GM23248 (cell line): ENCODE results near the gene ZBTB32. TPM values are rescaled to one million over a fixed set of nuclear protein-coding genes. Genes with fewer than 3 reads are reported as not detected.

Source experiments
- DNase-seq: peaks from one replicate; pipeline ENCODE4 v3.0.0-alpha.2; 2015
- H2AFZ ChIP-seq: fragments of 200-600 bp; sonication (generic); 2 replicates; pipeline ENCODE4 v1.6.1; 2016; ENCODE audit warnings: antibody characterized with exemption
- H3F3A ChIP-seq: fragments of 200-600 bp; sonication (generic); 2 replicates; pipeline ENCODE4 v1.6.1; 2016; ENCODE audit warnings: mild to moderate bottlenecking, antibody characterized with exemption, mixed run types; ENCODE audit not compliant: insufficient read depth
- H3K27ac ChIP-seq: fragments of 200-600 bp; sonication (generic); 2 replicates; pipeline ENCODE4 v1.5.1; 2016; ENCODE audit warnings: mild to moderate bottlenecking
- H3K27me3 ChIP-seq: fragments of 200-600 bp; sonication (generic); replicated peaks from 2 replicates; pipeline ENCODE4 v1.6.1; 2016; ENCODE audit warnings: mild to moderate bottlenecking; ENCODE audit not compliant: insufficient read depth
- H3K36me3 ChIP-seq: fragments of 200-600 bp; sonication (generic); 2 replicates; pipeline ENCODE4 v1.6.1; 2016; ENCODE audit warnings: low read depth, mild to moderate bottlenecking
- H3K4me1 ChIP-seq: fragments of 200-600 bp; sonication (generic); 2 replicates; pipeline ENCODE4 v1.6.1; 2016; ENCODE audit warnings: mild to moderate bottlenecking; ENCODE audit not compliant: insufficient read depth
- H3K4me2 ChIP-seq: fragments of 200-600 bp; sonication (generic); one replicate; pipeline ENCODE4 v1.6.1; 2016; ENCODE audit warnings: mild to moderate bottlenecking; ENCODE audit not compliant: unreplicated experiment
- H3K4me3 ChIP-seq: fragments of 200-600 bp; sonication (generic); 2 replicates; pipeline ENCODE4 v1.5.1; 2016; ENCODE audit warnings: mild to moderate bottlenecking
- H3K79me2 ChIP-seq: fragments of 200-600 bp; sonication (generic); 2 replicates; pipeline ENCODE4 v1.6.1; 2016; ENCODE audit warnings: mild to moderate bottlenecking; ENCODE audit not compliant: insufficient read depth
- H3K9ac ChIP-seq: fragments of 200-600 bp; sonication (generic); 2 replicates; pipeline ENCODE4 v1.6.1; 2016; ENCODE audit warnings: mild to moderate bottlenecking
- H3K9me2 ChIP-seq: fragments of 200-600 bp; sonication (generic); 2 replicates; pipeline ENCODE4 v1.6.1; 2016; ENCODE audit warnings: mixed run types, mild to moderate bottlenecking, moderate library complexity; ENCODE audit not compliant: insufficient read depth
- H3K9me3 ChIP-seq: fragments of 200-600 bp; sonication (generic); one replicate; pipeline ENCODE4 v1.6.1; 2017; ENCODE audit warnings: low read depth
- H4K20me1 ChIP-seq: fragments of 200-600 bp; sonication (generic); 2 replicates; pipeline ENCODE4 v1.6.0; 2016; ENCODE audit not compliant: insufficient read depth
- EZH2 ChIP-seq: fragments of 200-600 bp; sonication (generic); IDR thresholded peaks from 2 replicates; pipeline ENCODE4 v1.6.1; 2018; ENCODE audit warnings: antibody characterized with exemption, mild to moderate bottlenecking; ENCODE audit not compliant: insufficient read depth, poor library complexity, severe bottlenecking
- EZH2phosphoT487 ChIP-seq: fragments of 200-600 bp; sonication (generic); IDR thresholded peaks from 2 replicates; pipeline ENCODE4 v1.6.1; 2018; ENCODE audit warnings: antibody characterized with exemption, moderate library complexity, mild to moderate bottlenecking, low read depth; ENCODE audit not compliant: insufficient read depth
- WGBS, 2 experiments: methylation state at CpG; one replicate each; pipeline ENCODE4 v1.1.6; 2015 to 2017; ENCODE audit warnings: low lambda C conversion rate in 2 of 2, low coverage in 1 of 2; ENCODE audit errors: missing lambda C conversion rate in 2 of 2; 5-methylcytosine and 5-hydroxymethylcytosine counted together
- in situ Hi-C: fragments of 300-500 bp; cut with MboI; formaldehyde crosslinking; loops from 2 replicates; pipeline ENCODE4 v1.15.0; 2020
- polyA plus RNA-seq: library from polyadenylated mRNA; unstranded; fragments of >200 nt; fragmentation: Nextera tagmentation; extraction: Ambion mirVana; gene quantifications from 2 replicates; pipeline ENCODE4 v1.2.1, GENCODE V29; 2016
- total RNA-seq: library from RNA; depleted of rRNA; stranded (reverse); fragments of >200 nt; shearing (Covaris generic); gene quantifications from 2 replicates; pipeline ENCODE4 v1.2.3, GENCODE V29; 2014

The ZBTB32 gene
- total and polyA plus RNA-seq, 2 experiments from 2014 or later, result not detected

DNA sequence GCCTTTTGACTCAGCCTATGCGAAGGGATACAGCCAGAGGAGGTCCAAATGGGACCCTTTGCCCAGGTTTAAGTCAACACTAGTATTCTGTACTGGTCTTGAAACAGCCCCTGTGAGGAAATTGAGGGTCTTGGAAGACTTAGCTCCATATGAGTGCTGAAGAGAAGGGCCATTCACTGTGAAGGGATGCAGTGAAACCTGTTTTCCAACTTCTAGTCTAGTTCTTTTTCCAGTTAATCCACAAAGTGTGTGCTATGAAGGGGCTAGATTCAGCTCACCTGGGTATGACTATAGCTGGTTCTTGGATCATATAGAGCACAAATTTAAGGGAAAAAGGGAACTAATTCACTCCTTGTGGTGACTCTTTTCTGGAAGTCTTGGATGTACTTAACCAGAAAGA lies 4.0 kb downstream of the ZBTB32 start:
- Histone ChIP-seq H3K4me1 (no peaks in the 10 kb centered on the region), H3K9me2 (no peaks in the 10 kb centered on the region), H3K36me3 (no peaks in the 10 kb centered on the region), H2AFZ (no peak overlapping the region), H3K27me3 (no peaks in the 10 kb centered on the region; the same call in 1 of the 2 replicates), H3K9ac (no peak overlapping the region), H3K27ac (no peak overlapping the region), H4K20me1 (no peaks in the 10 kb centered on the region), H3K79me2 (no peaks in the 10 kb centered on the region), H3K9me3 (no peaks in the 10 kb centered on the region), H3F3A (no peaks in the 10 kb centered on the region), H3K4me2 (no peak overlapping the region), H3K4me3 (no peak overlapping the region)
- no peak for DNase-seq
- TF ChIP-seq EZH2phosphoT487, result no peak
- no peak for TF ChIP-seq EZH2
- in situ Hi-C loops, result no loop called here
- 50 to 64% methylated on average over 1 of the region's 1 CpG for whole genome bisulfite sequencing, 2 experiments

DNA sequence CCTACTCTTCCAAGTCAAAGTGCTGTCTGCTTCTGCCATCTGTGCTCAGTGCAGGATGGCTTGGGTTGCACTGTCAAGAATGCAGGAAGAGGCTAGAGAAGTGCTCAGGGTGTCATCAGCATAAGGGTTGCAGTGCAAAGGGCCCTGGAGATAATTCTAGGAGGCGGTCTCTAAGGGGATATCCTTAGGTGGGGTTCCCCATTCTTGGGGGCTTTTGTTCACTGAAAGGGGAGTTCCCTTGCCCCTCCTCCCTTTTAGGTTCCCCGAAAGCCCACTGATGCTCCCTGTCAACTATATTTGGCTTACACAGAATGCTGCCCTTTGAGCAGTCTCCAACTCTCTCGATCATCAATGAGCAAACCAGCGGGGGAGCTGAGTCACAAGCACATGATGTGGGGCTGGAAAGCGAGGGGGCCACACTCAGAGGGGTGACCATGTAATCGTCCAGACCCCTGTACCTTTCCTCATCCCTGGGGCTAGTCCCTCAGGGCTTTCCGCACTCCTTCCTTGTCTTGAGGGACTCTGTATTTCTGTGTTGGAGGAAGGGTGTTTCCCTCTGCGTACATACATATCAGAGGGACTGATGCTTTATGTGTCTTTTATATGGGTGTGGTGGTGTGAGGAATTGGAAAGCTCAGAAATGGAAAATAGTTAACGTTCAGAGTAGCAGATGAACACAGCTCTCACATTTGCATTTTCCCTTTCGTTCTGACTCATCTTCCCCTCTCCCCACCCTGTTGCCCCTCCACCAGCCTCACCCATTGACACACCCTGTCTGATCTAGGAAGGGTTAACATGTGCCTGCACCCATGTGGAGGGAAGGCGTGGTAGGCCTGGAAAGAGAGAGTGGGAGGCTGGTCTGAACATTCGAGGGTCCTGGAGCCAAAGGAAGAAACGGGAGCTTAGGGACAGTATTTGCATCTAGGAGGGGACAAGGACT lies 6.7 kb downstream of the ZBTB32 start:
- H3K9me3 ChIP-seq, result no peaks in the 10 kb centered on the region
- no peaks in the 10 kb centered on the region for H3K4me1 ChIP-seq
- H3K4me2 ChIP-seq, result no peak overlapping the region
- DNase-seq, result peak; percentile 16
- H3K9ac ChIP-seq, result no peak overlapping the region
- no peaks in the 10 kb centered on the region for H3K36me3 ChIP-seq
- H3F3A ChIP-seq, result no peaks in the 10 kb centered on the region
- H3K4me3 ChIP-seq, result no peak overlapping the region
- in situ Hi-C loops, result no loop called here
- TF ChIP-seq EZH2 (no peak), EZH2phosphoT487 (no peak)
- no peak overlapping the region for H3K27ac ChIP-seq
- 42% methylated on average over 13 of the region's 13 CpGs for WGBS, 2 experiments
- no peaks in the 10 kb centered on the region; the same call in 1 of the 2 replicates for H3K27me3 ChIP-seq
- H2AFZ ChIP-seq, result no peak overlapping the region
- H4K20me1 ChIP-seq, result no peaks in the 10 kb centered on the region
- no peaks in the 10 kb centered on the region for H3K9me2 ChIP-seq
- H3K79me2 ChIP-seq, result 0 out of 2 replicates have a peak, but pooled peaks cover 9% of the 10 kb centered on the region

DNA sequence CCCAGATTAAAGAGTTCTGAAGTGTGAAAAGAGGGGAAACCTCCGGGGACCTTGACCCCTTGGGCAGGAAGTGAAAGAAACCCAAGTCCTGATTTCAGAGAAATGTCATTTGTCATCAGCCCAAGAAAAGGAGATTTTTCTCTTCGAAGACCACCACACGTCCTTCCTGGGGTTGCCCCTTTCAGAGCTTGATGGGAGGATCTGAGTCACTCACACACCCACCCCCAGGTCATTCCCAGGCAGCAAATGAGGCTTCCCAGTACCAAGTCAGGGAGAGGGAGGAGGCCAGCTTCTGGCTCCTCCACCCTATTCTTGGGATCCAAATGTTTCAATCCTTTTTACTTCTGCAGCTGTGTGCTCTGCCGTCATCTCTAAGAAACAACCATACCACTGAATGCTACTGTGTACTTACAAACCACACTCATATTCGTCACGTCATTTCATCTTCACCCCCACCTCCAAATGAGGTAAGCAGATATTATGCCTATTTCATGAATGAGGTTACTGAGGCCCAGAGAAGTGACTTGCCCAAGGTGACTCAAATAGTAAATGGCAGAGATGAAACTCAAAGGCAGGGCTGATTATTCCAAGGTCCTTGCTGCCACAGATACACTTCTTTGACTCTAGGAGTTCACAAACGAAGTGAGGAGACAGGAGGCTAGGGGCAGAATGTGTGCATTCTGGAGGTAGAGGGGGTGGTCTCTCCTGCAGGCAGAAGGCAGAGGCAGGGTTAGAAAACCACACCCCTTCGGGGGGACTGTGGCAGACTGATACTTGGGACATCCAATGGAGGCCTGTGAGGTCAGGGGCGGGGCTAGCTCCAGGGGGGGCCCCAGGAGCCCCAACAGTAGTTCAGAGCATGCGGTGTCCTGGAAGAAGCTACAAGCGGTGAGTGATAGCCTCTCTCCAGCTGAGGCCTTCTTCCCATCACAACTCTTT lies 8.5 kb downstream of the ZBTB32 start:
- no peak overlapping the region for H3K9ac ChIP-seq
- no peaks in the 10 kb centered on the region for H3K36me3 ChIP-seq
- in situ Hi-C loops, result no loop called here
- no peak for DNase-seq
- H3K27ac ChIP-seq, result no peak overlapping the region
- H3K79me2 ChIP-seq, result 0 out of 2 replicates have a peak, but pooled peaks cover 9% of the 10 kb centered on the region
- no peaks in the 10 kb centered on the region; the same call in 1 of the 2 replicates for H3F3A ChIP-seq
- no peaks in the 10 kb centered on the region for H4K20me1 ChIP-seq
- H3K4me2 ChIP-seq, result no peak overlapping the region
- TF ChIP-seq EZH2phosphoT487, result no peak
- no peak for TF ChIP-seq EZH2
- WGBS, 2 experiments, result 66 to 69% methylated on average over 11 of the region's 11 CpGs
- H3K4me3 ChIP-seq, result no peak overlapping the region
- H3K27me3 ChIP-seq, result no peaks in the 10 kb centered on the region; the same call in 1 of the 2 replicates
- H3K9me2 ChIP-seq, result no peaks in the 10 kb centered on the region
- H2AFZ ChIP-seq, result no peak overlapping the region
- H3K9me3 ChIP-seq, result no peaks in the 10 kb centered on the region
- no peaks in the 10 kb centered on the region for H3K4me1 ChIP-seq

DNA sequence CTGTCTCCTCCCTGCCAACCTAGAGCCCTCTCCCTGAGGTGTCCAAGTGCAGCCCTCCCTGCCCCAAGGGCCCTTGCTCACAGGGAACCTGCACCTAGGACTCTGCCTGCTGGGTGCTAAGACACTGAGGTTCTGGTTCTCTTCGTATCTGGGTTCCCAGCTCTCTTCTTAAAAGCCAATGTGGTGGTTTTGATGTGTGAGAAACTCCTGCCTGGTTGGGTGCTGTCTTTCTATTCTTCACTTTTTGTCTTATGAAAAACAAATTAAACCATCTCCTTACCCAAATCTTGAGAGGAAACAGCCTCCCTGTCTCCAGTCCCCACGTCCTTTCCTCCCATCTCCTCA lies 9.1 kb downstream of the ZBTB32 start:
- Histone ChIP-seq H4K20me1 (no peaks in the 10 kb centered on the region), H3K27ac (no peak overlapping the region), H3K9me2 (no peaks in the 10 kb centered on the region), H3K4me2 (no peak overlapping the region), H3K4me3 (no peak overlapping the region), H3K79me2 (peaks cover 12% of the 10 kb centered on the region), H3K9ac (no peak overlapping the region), H3K27me3 (no peaks in the 10 kb centered on the region; the same call in 1 of the 2 replicates), H2AFZ (no peak overlapping the region), H3F3A (no peaks in the 10 kb centered on the region; the same call in 1 of the 2 replicates), H3K9me3 (no peaks in the 10 kb centered on the region), H3K4me1 (no peaks in the 10 kb centered on the region), H3K36me3 (no peaks in the 10 kb centered on the region)
- DNase-seq, result no peak
- WGBS, 2 experiments, result 39 to 41% methylated on average over 2 of the region's 2 CpGs
- in situ Hi-C loops, result no loop called here
- no peak for TF ChIP-seq EZH2phosphoT487
- no peak for TF ChIP-seq EZH2
